HepG2 (cell line): ENCODE results near the gene CD164L2. TPM values are rescaled to one million over a fixed set of nuclear protein-coding genes. Genes with fewer than 3 reads are reported as not detected.
A peak's percentile ranks its signal among the peaks of the same experiment; 100 is the strongest.

Experiments
- CBFB ChIP-seq: sonication (generic); formaldehyde crosslinking; IDR thresholded peaks from 2 replicates; pipeline ENCODE4 v1.4.0; 2020; ENCODE audit warnings: missing genetic modification reagents
- GABPA ChIP-seq, 2 experiments: IDR thresholded peaks; 2 replicates each; pipeline ENCODE4 v1.6.1; 2011 to 2016; ENCODE audit warnings: low read depth in 2 of 2, low read length in 1 of 2, missing biosample characterization in 1 of 2, missing genetic modification characterization in 1 of 2
- HDAC6 ChIP-seq: fragments of 200-600 bp; sonication (generic); IDR thresholded peaks from 2 replicates; pipeline ENCODE4 v1.7.0; 2017; ENCODE audit warnings: mild to moderate bottlenecking, antibody characterized with exemption, low read length, low read depth
- KMT2A ChIP-seq: sonication (generic); formaldehyde crosslinking; IDR thresholded peaks from 2 replicates; pipeline ENCODE4 v1.4.0; 2020; ENCODE audit warnings: missing genetic modification reagents
- NFKBIZ ChIP-seq: IDR thresholded peaks from 2 replicates; pipeline ENCODE4 v1.6.1; 2018; ENCODE audit warnings: missing genetic modification reagents, missing compliant biosample characterization
- SAP130 ChIP-seq: IDR thresholded peaks from 2 replicates; pipeline ENCODE4 v1.6.1; 2016; ENCODE audit warnings: low read depth
- SKI ChIP-seq: fragments of 450-650 bp; IDR thresholded peaks from one replicate; pipeline ENCODE4 v1.6.1; 2018; ENCODE audit warnings: mild to moderate bottlenecking; ENCODE audit not compliant: partially characterized antibody
- TBX2 ChIP-seq: sonication (generic); formaldehyde crosslinking; IDR thresholded peaks from 2 replicates; pipeline ENCODE4 v1.5.0; 2020; ENCODE audit warnings: missing genetic modification reagents, mild to moderate bottlenecking, borderline replicate concordance
- TFAP4 ChIP-seq: sonication (generic); IDR thresholded peaks from 2 replicates; pipeline ENCODE4 v1.6.1; 2016; ENCODE audit warnings: low read depth, borderline replicate concordance
- ZFP82 ChIP-seq: sonication (generic); formaldehyde crosslinking; IDR thresholded peaks from 2 replicates; pipeline ENCODE4 v1.5.1; 2020; ENCODE audit warnings: mild to moderate bottlenecking, missing genetic modification reagents, borderline replicate concordance
- ZFP90 ChIP-seq: sonication (generic); formaldehyde crosslinking; IDR thresholded peaks from 2 replicates; pipeline ENCODE4 v1.8.0; 2022; ENCODE audit warnings: missing genetic modification reagents, mild to moderate bottlenecking, inconsistent platforms, borderline replicate concordance
- ZNF362 ChIP-seq: sonication (generic); formaldehyde crosslinking; IDR thresholded peaks from 2 replicates; pipeline ENCODE4 v1.4.0; 2020; ENCODE audit warnings: missing genetic modification reagents, mild to moderate bottlenecking, borderline replicate concordance
- ZNF510 ChIP-seq: sonication (generic); formaldehyde crosslinking; IDR thresholded peaks from 2 replicates; pipeline ENCODE4 v1.4.0; 2020; ENCODE audit warnings: low read depth, mild to moderate bottlenecking, missing genetic modification reagents
- ZNF557 ChIP-seq: sonication (generic); formaldehyde crosslinking; IDR thresholded peaks from 2 replicates; pipeline ENCODE4 v1.4.0; 2020; ENCODE audit warnings: missing genetic modification reagents
- ZNF563 ChIP-seq: sonication (generic); formaldehyde crosslinking; IDR thresholded peaks from 2 replicates; pipeline ENCODE4 v1.8.0; 2022; ENCODE audit warnings: mild to moderate bottlenecking, moderate library complexity, missing genetic modification reagents
- ZNF646 ChIP-seq: sonication (generic); formaldehyde crosslinking; IDR thresholded peaks from 2 replicates; pipeline ENCODE4 v1.9.0; 2021; ENCODE audit warnings: mild to moderate bottlenecking, missing genetic modification reagents
- polyA plus RNA-seq, 8 experiments: library from polyadenylated mRNA; depleted of rRNA in 3 of 8; stranded (reverse) in 7 of 8; unstranded in 1 of 8; fragments of >200 nt; fragmentation: Illumina TruSeq in 4 of 8; extraction: Trizol in 4 of 8; gene quantifications; 2 replicates each; pipeline versions ENCODE4 v1.2.1 to v1.2.3, GENCODE V29; 2011 to 2016; ENCODE audit warnings: low read depth in 4 of 8, missing spikeins in 1 of 8, mixed read lengths in 1 of 8; ENCODE audit not compliant: insufficient read depth in 1 of 8
- total RNA-seq, 5 experiments: library from RNA; depleted of rRNA; stranded (reverse); fragments of >200 nt; fragmentation: Illumina TruSeq; extraction: Trizol; gene quantifications; 2 replicates each; pipeline ENCODE4 v1.2.3, GENCODE V29; 2016; ENCODE audit warnings: low read depth in 1 of 5
- TF ChIP-seq, protein P1 (sequence below): sonication (generic); formaldehyde crosslinking; IDR thresholded peaks from 2 replicates; pipeline ENCODE4 v1.4.0; 2020; ENCODE audit warnings: missing genetic modification reagents
- TF ChIP-seq, protein P2 (sequence below): sonication (generic); formaldehyde crosslinking; IDR thresholded peaks from 2 replicates; pipeline ENCODE4 v1.4.0; 2020; ENCODE audit warnings: missing genetic modification reagents

Gene CD164L2
- total and polyA plus RNA-seq, 2 of the 13 experiments (the other 11 are each of a cell fraction or from before 2014, with no cell fraction given): not detected

- TF ChIP-seq TFAP4 (peak; percentile 67; the same call in 1 of the 2 replicates), ZNF362 (no peak), ZFP82 (peak; percentile 55; the same call in 1 of the 2 replicates), SAP130 (peak; percentile 74), KMT2A (CRISPR knock-in tag) (peak; percentile 72; the same call in 1 of the 2 replicates), ZNF646 (CRISPR knock-in tag) (peak; percentile 93), ZNF557 (CRISPR knock-in tag) (0 out of 2 replicates have a peak, but pooled peaks have one; percentile 55), CBFB (0 out of 2 replicates have a peak, but pooled peaks have one; percentile 15), GABPA (IDR thresholded peaks at IDR 0.05; ENCODE audit: low read depth, low read length) (no peak), GABPA (CRISPR knock-in tag; IDR thresholded peaks at IDR 0.05; ENCODE audit: low read depth) (peak; percentile 18; the same call in 1 of the 2 replicates), ZFP90 (CRISPR knock-in tag) (0 out of 2 replicates have a peak, but pooled peaks have one; percentile 18), HDAC6 (no peak), SKI (peak; percentile 6), TBX2 (CRISPR knock-in tag) (peak; percentile 45; the same call in 1 of the 2 replicates), ZNF563 (CRISPR knock-in tag) (peak; percentile 86; the same call in 1 of the 2 replicates), NFKBIZ (CRISPR knock-in tag) (no peak), ZNF510 (peak; percentile 77; the same call in 1 of the 2 replicates)
- TF ChIP-seq, protein P1, sequence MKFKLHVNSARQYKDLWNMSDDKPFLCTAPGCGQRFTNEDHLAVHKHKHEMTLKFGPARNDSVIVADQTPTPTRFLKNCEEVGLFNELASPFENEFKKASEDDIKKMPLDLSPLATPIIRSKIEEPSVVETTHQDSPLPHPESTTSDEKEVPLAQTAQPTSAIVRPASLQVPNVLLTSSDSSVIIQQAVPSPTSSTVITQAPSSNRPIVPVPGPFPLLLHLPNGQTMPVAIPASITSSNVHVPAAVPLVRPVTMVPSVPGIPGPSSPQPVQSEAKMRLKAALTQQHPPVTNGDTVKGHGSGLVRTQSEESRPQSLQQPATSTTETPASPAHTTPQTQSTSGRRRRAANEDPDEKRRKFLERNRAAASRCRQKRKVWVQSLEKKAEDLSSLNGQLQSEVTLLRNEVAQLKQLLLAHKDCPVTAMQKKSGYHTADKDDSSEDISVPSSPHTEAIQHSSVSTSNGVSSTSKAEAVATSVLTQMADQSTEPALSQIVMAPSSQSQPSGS (CRISPR knock-in tag): peak; percentile 43; the same call in 1 of the 2 replicates
- TF ChIP-seq, protein P2, sequence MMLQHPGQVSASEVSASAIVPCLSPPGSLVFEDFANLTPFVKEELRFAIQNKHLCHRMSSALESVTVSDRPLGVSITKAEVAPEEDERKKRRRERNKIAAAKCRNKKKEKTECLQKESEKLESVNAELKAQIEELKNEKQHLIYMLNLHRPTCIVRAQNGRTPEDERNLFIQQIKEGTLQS (CRISPR knock-in tag): no peak
Observed at GRCh38 chr1:27342778-27343638, 40.1 kb downstream of the CD164L2 start (continued).
